Measurements from ENCODE around the gene LMTK3.
"Not testable (repeated sequence)": the region's sequence is repeated elsewhere in the genome, so short reads cannot be mapped to it uniquely, and the experiment has no call there.

LMTK3 gene

GRCh38 chr19:48538057-48538456, 26.4 kb upstream of the LMTK3 start:
- DNase-seq: not testable (repeated sequence)

- DNase-seq: no peak
Measured at GRCh38 chr19:48537541-48537940, 25.9 kb upstream of the LMTK3 start.

GRCh38 chr19:48533770-48534169, 22.1 kb upstream of the LMTK3 start:
- DNase-seq: no peak

GRCh38 chr19:48530770-48531169, 19.1 kb upstream of the LMTK3 start:
- no peak for DNase-seq

GRCh38 chr19:48530066-48530720, 18.6 kb upstream of the LMTK3 start:
- DNase-seq: no peak

- no peak for DNase-seq
Measured at GRCh38 chr19:48529156-48529555, 17.5 kb upstream of the LMTK3 start.

GRCh38 chr19:48524732-48525131, 13.1 kb upstream of the LMTK3 start:
- DNase-seq: no peak

- no peak for DNase-seq
Measured at GRCh38 chr19:48524221-48524620, 12.6 kb upstream of the LMTK3 start.

- DNase-seq: no peak
Measured at GRCh38 chr19:48520134-48520533, 8.5 kb upstream of the LMTK3 start.

- not testable (repeated sequence) for DNase-seq
Measured at GRCh38 chr19:48519426-48519825, 7.8 kb upstream of the LMTK3 start.

- no peak for DNase-seq
Measured at GRCh38 chr19:48518207-48518606, 6.6 kb upstream of the LMTK3 start.

- DNase-seq: no peak
Measured at GRCh38 chr19:48516536-48516935, 4.9 kb upstream of the LMTK3 start.

GRCh38 chr19:48514123-48514458, 2.5 kb upstream of the LMTK3 start:
- no peak for DNase-seq

GRCh38 chr19:48513289-48514122, 1.9 kb upstream of the LMTK3 start:
- DNase-seq: peak; percentile 75 to 84

GRCh38 chr19:48512504-48513288, 1.1 kb upstream of the LMTK3 start:
- no peak for DNase-seq

GRCh38 chr19:48511321-48511731, 309 bp downstream of the LMTK3 start:
- no peak for DNase-seq

GRCh38 chr19:48510421-48511268, 990 bp downstream of the LMTK3 start:
- DNase-seq: peak; percentile 65 to 84

- no peak for DNase-seq
Measured at GRCh38 chr19:48509467-48510194, 2.0 kb downstream of the LMTK3 start.

- no peak for DNase-seq
Measured at GRCh38 chr19:48508729-48509411, 2.8 kb downstream of the LMTK3 start.

GRCh38 chr19:48507911-48508439, 3.7 kb downstream of the LMTK3 start:
- no peak for DNase-seq

GRCh38 chr19:48506138-48506733, 5.4 kb downstream of the LMTK3 start:
- no peak for DNase-seq

Measured in hippocampal formation (tissue), 2 donors.